Neural crest cell (in vitro differentiated cells): ENCODE measurements around the gene TMEM59L. TPM values are rescaled to one million over a fixed set of nuclear protein-coding genes. Genes with fewer than 3 reads are reported as not detected.

ENCODE experiments used
- DNase-seq: peaks from one replicate; pipeline ENCODE4 v3.0.0; 2021; ENCODE audit warnings: low read depth, mixed read lengths, low spot score
- H3K27ac Mint-ChIP-seq: one replicate; pipeline ENCODE4 v1.8.0; 2021; ENCODE audit warnings: mild to moderate bottlenecking, mixed read lengths; ENCODE audit not compliant: unreplicated experiment
- H3K27me3 Mint-ChIP-seq: 2 replicates; pipeline ENCODE4 v1.8.0; 2021; ENCODE audit warnings: low read depth, mild to moderate bottlenecking, mixed read lengths
- H3K36me3 Mint-ChIP-seq: 2 replicates; pipeline ENCODE4 v1.8.0; 2021; ENCODE audit warnings: low read depth, mild to moderate bottlenecking, mixed read lengths
- H3K4me1 Mint-ChIP-seq: 2 replicates; pipeline ENCODE4 v1.8.0; 2021; ENCODE audit warnings: mixed read lengths
- H3K4me3 Mint-ChIP-seq: one replicate; pipeline ENCODE4 v1.8.0; 2021; ENCODE audit warnings: mild to moderate bottlenecking, mixed read lengths
- H3K9me3 Mint-ChIP-seq: 2 replicates; pipeline ENCODE4 v1.8.0; 2021; ENCODE audit warnings: mixed read lengths
- total RNA-seq: library from RNA; stranded (reverse); gene quantifications from 2 replicates; pipeline ENCODE4 v1.2.1, GENCODE V29; 2021
- TF ChIP-seq, protein P1 (sequence below): fragments of 200-600 bp; sonication (generic); conservative IDR thresholded peaks from 2 replicates; pipeline ENCODE4 v1.5.0; 2021; ENCODE audit warnings: antibody characterized with exemption, mild to moderate bottlenecking

Gene TMEM59L
- total RNA-seq, 1 donor from 2014 or later: 6.4 TPM

DNA sequence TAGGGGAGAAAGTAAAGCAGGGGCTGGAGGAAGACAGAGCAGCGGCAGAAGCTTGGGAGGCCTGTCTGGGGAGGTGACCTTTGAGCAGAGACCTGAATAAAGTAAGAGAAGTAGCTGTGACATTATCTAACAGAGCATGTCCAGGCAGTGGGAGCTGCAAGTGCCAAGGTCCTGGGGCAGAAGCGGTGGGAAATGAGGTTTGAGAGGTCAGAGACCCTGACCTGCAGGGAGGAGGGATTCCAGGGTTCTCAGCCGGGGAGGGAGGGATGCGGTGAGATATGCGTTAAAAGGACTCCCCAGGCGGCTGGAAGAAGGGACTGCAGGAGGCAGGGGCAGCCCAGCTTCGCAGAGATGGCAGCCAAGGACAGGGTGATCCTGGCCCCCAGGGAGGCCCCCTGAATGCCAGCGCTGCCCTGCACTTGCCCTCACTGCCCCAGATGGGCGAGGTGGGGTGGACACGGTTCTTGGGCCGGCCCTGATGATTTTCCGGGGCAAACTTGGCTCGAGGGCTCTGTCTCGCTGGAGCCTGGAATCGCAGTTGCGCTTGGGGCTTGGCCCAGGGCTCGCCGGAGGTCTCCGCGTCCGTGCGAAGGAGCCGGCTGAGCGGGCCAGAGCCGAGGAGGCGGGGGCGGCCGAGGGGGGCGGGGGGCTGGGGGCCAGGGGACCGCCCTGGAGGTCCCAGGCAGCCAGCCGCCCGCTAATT is 9.3 kb upstream of the TMEM59L start:
- TF ChIP-seq, protein P1, sequence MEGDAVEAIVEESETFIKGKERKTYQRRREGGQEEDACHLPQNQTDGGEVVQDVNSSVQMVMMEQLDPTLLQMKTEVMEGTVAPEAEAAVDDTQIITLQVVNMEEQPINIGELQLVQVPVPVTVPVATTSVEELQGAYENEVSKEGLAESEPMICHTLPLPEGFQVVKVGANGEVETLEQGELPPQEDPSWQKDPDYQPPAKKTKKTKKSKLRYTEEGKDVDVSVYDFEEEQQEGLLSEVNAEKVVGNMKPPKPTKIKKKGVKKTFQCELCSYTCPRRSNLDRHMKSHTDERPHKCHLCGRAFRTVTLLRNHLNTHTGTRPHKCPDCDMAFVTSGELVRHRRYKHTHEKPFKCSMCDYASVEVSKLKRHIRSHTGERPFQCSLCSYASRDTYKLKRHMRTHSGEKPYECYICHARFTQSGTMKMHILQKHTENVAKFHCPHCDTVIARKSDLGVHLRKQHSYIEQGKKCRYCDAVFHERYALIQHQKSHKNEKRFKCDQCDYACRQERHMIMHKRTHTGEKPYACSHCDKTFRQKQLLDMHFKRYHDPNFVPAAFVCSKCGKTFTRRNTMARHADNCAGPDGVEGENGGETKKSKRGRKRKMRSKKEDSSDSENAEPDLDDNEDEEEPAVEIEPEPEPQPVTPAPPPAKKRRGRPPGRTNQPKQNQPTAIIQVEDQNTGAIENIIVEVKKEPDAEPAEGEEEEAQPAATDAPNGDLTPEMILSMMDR: peak; percentile 43
- Mint-ChIP-seq H3K4me1 (peaks cover 10% of the 10 kb centered on the region), H3K4me3 (peak overlapping the region; percentile 38), H3K9me3 (no peaks in the 10 kb centered on the region), H3K27me3 (peaks cover 84% of the 10 kb centered on the region), H3K27ac (no peak overlapping the region), H3K36me3 (no peaks in the 10 kb centered on the region)
- DNase-seq: no peak

DNA sequence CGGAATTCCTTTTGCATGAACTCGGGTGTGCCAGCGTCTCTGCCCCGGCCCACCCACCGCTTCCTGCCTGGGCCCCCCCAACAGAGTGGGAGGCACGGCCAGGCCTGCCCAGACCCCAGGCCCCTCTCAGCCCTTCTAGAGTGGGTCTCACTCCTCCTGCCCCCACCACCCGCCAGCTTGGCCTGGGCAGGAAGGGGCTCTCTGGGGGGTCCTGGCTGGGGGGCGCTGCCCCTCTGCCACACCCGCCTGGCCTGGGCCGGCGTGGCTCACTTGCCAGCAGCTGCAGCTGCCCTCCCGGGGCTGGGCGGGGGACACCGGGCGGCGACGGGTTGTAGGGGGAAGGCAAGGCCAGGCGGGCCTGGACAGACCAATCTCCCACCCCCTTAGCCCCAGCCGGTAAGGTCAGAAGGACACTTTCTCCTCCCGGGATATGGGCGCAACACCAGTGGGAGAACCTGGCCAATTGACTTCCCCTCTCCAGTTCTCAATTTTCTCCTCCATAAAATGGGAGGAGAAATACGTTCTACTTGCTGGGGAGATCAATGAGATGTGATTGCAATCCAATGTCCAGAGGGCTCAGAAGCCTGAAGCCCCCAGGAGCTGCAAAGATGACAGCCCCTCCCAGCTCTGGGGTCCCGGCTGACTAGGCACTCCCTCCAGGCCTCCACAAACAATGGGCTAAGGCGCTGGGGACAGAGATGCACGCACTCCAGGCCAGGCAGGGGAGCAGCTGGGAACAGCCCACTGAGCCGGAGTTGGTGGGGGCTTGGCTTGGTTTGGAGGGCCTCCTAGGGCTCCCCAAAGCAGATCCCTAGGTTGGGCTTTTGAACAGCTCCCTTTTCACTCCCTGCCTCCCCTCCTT is 8.5 kb upstream of the TMEM59L start:
- Mint-ChIP-seq H3K4me1 (peaks cover 16% of the 10 kb centered on the region), H3K27ac (no peak overlapping the region), H3K4me3 (no peak overlapping the region)

DNA sequence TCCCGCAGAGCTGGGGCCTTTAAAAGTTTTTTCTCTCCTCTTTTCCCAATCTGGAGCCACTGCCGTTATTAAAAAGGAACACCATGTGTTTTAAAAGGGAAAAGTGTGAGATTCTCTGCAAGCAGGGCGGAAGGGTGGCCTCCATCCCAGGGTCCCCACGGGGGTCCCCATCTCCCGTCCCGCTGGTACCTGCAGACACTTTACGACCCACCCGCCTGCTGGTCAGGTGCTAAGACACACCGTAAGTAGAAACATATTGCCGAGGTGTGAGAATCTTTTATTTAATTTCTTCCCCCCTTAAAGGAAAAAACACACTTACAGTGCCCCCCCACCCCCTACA is 7.9 kb upstream of the TMEM59L start:
- peaks cover 22% of the 10 kb centered on the region for H3K4me1 Mint-ChIP-seq
- H3K36me3 Mint-ChIP-seq: no peaks in the 10 kb centered on the region
- TF ChIP-seq, protein P1: no peak
- H3K4me3 Mint-ChIP-seq: no peak overlapping the region
- no peaks in the 10 kb centered on the region for H3K9me3 Mint-ChIP-seq
- no peak overlapping the region for H3K27ac Mint-ChIP-seq
- peaks cover 84% of the 10 kb centered on the region for H3K27me3 Mint-ChIP-seq
- no peak for DNase-seq

More for the DNA sequence above, 8.5 kb upstream of the TMEM59L start:
- TF ChIP-seq, protein P1: no peak
- no peaks in the 10 kb centered on the region for H3K9me3 Mint-ChIP-seq
- no peaks in the 10 kb centered on the region for H3K36me3 Mint-ChIP-seq
- H3K27me3 Mint-ChIP-seq: peaks cover 84% of the 10 kb centered on the region
- DNase-seq: no peak

DNA sequence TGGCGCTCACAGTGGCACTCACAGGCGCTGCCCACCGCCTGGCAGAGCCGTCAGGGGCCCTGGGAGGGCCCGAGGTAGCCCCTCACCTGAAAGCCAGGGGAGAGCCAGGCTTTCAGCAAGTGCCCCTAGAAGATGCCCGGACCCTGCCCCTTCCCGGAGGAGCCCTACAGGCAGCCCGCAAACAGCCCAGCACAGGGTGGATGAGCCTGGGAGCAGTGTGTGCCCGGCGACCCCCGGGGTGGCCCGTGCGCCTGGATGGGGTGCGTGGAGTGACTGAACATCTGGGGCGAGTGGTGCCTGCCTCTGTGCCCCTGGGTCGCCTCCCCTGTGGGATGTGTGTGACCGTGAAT is 7.5 kb upstream of the TMEM59L start:
- Mint-ChIP-seq H3K9me3 (no peaks in the 10 kb centered on the region), H3K36me3 (no peaks in the 10 kb centered on the region), H3K4me1 (peaks cover 22% of the 10 kb centered on the region), H3K4me3 (peak overlapping the region; percentile 54), H3K27ac (no peak overlapping the region), H3K27me3 (peaks cover 84% of the 10 kb centered on the region)
- TF ChIP-seq, protein P1: no peak
- no peak for DNase-seq

DNA sequence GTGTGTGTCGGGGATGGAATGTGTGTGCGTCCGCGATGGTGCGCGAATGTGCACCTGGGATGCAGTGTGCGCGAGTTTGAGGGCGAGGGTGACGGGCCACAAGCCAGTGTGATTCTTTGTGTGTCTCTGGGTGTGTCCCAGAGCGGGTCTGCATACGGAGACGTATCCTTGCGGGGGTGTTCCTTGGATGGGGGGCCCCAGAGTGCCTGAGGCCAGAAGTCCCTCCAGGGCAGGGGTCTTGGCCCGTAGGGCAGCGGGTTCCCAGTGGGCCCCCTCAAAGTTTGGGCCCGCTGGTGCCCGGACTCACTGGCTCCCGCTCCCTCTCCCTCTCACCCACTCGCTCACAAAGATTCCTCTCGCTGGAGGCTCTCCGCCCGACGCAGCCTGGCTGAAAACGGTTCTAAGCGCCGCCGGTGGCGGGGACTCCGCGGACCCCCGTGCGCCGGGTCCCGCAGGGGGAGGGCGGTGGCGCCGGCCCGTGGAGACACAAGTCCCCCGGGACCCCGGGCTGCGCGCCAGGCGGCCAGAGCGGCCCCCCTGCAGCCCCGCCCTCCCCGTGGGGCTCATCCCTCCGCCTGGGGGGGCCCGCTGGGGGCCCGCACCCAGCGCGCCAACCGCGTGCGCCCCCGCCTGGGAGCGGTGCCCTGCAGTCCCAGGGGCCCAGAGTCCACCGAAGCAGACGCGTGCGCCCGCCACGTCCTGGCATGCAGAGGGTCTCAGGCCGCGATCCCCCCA is 7.0 kb upstream of the TMEM59L start:
- Mint-ChIP-seq H3K27me3 (peaks cover 83% of the 10 kb centered on the region), H3K9me3 (no peaks in the 10 kb centered on the region), H3K4me1 (peaks cover 22% of the 10 kb centered on the region), H3K36me3 (no peaks in the 10 kb centered on the region), H3K27ac (no peak overlapping the region), H3K4me3 (peak overlapping the region; percentile 54)
- TF ChIP-seq, protein P1: no peak
- DNase-seq: no peak
